HG02588 (cell line): ENCODE data around the gene OTUB2.

Experiments
- ATAC-seq: cut with Tn5 transposase; IDR thresholded peaks from one replicate; pipeline ENCODE4 v1.9.1; 2021; ENCODE audit warnings: mild to moderate bottlenecking, moderate library complexity; ENCODE audit not compliant: unreplicated experiment

OTUB2 gene

GRCh38 chr14:93996130-93996695 lies 29.9 kb upstream of the OTUB2 start:
- no peak for ATAC-seq

GRCh38 chr14:93997082-93997481 lies 29.1 kb upstream of the OTUB2 start, which contains the start of gene CCDC197:
Gene CCDC197, plus strand, starts transcription at chr14:93997301. Its CDS starts 831 bp downstream, at chr14:93998132.
- no peak for ATAC-seq

GRCh38 chr14:93997916-93998870 lies 27.9 kb upstream of the OTUB2 start:
- ATAC-seq: no peak

DNA sequence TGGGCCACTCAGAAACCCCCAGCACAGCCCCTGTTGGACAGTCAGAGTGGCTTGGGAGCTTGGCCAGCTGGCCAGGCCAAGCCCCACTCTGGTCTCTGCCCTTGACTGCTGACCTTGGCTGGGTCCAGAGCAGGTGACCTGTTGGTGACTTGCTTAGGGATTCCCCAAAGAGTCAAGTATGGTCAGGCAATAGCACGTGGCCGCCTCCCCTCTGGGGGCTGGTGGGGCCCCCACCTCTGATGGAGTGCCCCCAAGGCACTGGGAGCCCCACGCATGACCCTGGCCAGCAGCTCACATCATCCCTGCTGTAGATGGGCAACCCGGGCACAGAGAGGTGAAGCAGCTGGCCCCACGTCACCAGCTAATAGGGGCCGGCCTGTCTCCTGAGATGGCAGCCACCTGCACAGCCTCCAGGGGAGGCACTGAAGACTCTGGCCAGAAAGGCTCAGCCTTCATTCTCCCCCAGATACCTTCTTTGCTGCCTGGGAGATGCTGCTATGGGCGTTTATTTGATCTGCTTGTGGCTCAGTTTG lies 27.2 kb upstream of the OTUB2 start:
- no peak for ATAC-seq

GRCh38 chr14:93999573-93999972 lies 26.6 kb upstream of the OTUB2 start:
- ATAC-seq: no peak

- no peak for ATAC-seq
These were observed 25.9 kb upstream of the OTUB2 start for GRCh38 chr14:94000267-94000666.

- ATAC-seq: no peak
These were observed 25.1 kb upstream of the OTUB2 start for GRCh38 chr14:94001016-94001415.

DNA sequence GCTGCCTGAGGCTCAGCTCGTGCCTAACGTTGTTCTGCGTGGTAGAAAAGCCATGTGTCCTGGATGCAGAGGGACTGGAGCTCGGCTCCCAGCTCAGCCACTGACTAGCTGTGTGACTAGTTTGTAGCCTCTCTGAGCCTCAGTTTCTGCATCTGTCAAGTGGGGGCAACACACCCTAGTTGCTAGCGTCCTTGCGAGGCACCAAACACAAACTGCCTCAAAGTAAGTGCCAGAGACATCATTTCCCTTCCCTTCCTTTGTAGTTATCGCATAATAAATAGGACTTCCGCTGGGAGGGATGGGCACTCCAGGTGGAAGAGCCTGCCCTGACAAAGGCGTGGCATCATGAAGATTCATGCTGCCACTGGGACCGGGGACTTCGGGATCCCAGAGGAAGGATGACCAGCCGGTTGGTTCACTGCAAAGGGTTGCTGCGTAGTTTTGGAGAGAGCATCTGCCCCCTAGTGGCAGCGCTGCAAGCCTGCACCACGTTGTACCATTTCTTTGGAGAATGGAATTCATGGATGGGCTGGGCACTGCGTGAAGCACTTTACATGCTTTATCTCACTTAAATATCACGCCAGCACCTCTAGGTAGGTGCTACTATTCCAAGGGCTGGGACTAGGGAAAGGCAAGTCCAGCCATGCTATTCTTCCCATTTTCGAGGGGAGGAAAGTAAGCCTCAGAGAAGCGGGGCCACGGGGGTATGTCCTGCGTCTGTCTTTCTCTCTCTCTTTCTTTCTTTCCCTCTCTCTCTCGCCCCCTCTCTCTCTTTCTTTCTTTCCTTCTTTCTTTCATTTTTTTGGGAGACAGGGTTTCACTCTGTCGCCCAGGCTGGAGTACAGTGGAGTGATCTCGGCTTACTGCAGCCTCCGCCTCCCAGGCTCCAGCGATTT lies 24.4 kb upstream of the OTUB2 start:
- no peak for ATAC-seq

- no peak for ATAC-seq
These were observed 22.7 kb upstream of the OTUB2 start for GRCh38 chr14:94003397-94003796.

DNA sequence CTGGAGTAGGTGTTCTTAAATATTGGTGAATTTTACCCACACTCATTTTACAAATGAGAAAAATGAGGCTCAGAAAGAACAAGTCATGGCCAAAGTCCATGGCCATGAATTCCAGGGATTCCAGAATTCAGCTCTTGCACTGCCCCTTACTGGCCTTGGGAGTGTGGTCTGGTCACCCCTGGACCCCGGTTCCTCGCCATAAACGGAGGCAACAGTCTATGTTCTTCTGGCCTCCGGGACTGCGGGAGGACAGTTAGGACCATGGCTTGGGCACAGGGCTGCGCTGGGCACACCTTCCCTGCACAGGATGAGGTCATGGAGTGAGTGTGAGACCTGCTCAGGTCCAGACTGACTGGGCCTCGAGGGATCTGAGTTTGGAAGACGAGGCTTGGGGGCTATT lies 22.1 kb upstream of the OTUB2 start:
- no peak for ATAC-seq

- ATAC-seq: no peak
These were observed 20.6 kb upstream of the OTUB2 start for GRCh38 chr14:94005324-94006073.

DNA sequence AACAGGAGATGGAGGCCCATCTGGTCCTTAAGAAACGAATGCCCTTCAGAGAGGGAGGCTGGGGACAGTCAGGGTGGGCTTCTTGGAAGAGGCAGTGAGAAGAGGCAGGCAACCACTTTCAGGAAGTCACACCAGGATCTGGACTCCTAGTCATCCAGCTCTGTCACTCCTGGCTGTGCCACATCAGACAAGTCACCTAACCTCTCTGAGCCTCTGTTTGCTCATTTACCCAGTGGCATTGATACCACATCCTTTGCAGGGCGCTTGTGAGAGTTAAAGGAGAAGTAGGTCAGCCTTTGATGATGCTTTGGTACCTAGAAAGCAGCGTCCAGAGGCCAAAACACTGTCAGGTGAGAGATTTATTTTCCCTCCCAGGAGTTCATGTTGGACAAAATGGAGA lies 17.9 kb upstream of the OTUB2 start:
- ATAC-seq: no peak

- ATAC-seq: no peak
These were observed 16.4 kb upstream of the OTUB2 start for GRCh38 chr14:94009767-94010166.

DNA sequence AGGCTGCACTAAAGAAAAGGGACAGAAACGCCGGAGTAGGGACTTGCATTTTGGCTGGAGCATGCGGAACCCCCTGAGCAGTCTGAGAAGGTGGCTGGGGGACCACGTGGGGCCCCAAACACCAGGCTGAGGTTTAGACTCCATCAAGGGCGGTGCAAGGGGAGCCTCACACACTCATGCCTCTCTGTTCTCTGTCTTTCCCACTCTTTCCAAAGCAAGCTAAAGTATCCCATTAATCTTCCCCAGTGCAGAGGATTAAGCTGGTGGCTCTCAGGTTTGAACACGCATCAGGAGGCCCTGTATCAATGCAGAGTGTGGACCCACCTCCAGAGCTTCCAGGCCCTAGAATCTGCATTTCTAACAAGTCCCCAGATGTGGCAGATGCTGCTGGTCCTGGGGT lies 15.5 kb upstream of the OTUB2 start:
- ATAC-seq: no peak

DNA sequence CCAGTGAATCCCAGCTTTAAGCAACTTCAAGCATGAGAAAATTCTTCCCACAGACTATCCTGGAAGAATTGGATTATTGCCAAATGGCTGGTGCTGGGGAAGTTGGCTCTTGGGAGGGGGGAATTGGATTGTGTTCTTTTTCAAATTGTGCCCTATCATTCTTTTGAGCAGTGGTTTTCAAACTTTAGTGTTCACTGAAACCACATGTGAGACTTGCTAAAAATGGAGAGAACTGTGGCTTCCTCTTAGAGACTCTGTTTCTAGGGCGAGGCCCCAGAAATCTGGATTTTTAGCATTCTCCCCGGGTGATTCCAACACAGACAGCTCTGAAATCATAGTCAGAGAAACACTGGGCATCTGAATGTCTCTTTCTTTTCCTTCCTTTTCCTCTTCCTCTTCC lies 14.3 kb upstream of the OTUB2 start:
- no peak for ATAC-seq

- ATAC-seq: no peak
These were observed 11.8 kb upstream of the OTUB2 start for GRCh38 chr14:94014382-94014781.

GRCh38 chr14:94015223-94015622 lies 10.9 kb upstream of the OTUB2 start:
- no peak for ATAC-seq

DNA sequence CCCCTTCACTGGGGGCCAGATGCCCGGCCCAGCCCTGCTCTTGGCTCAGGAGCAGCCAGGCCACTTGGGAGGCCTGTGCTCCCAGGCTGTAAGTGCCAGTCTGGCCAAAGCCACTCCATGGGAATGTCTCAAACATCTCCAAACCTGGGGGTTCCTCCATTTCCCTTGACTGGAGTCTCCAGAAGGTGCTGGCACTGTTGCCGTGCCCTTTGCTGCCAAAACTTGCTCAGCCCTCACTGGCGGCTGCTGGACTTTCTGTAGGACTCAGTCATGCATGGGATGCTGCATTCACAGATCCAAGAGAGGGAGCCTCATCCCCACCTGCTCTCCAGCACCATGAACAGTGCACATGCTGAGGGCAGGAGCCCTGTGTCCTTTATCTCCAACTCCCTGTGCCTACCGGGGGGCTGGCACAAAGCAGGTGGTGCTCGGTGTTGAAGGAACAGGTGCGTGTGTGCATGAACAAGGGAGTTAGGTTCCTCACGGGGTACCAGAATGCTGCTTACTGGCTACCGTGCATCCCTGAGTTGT lies 9.6 kb upstream of the OTUB2 start:
- no peak for ATAC-seq

DNA sequence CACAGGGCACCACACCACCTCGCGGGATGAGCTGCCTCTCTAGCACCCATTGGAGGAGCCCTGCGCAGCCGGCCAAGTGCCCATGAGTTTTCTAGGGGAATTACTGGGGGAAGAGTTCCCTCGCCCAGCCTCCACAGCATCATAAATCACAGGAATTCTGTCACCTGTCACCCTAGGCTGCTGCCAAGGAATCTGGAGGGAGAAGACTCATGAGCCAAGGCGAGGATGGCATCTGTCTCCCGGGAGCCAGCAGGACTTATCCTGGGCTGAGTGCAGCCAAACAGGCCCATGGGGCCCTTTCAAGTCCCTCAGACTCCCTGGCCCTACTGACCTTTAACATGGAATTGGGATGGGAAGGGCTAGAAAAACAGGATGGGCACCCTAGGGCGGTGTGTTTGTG lies 7.8 kb upstream of the OTUB2 start:
- ATAC-seq: no peak

- ATAC-seq: no peak
These were observed 6.8 kb upstream of the OTUB2 start for GRCh38 chr14:94019329-94019728.
